ENCODE measurements around the gene ZNF283. TPM values are rescaled to one million over a fixed set of nuclear protein-coding genes. Genes with fewer than 3 reads are reported as not detected.

The ZNF283 gene
- total RNA-seq, 1 donor = 13.4 TPM

DNA sequence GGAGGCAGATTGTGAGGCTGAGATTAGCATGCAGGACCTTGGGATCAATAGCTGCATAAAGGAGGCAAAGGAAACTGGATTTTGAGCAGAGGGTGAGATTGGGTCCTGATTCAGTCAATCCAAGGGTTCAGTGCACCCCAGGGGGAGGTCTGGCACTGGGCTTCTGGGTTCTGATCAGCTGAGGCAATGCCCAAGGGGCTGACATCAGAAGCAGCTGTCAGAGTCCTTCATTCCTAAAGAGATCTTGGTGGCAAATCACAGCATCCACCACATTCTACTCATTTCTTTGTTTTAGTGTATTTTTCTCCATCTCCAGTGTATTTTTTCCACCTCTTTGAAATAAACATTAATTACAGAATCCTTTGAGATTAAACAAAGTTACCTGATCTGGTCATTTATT is 19.5 kb upstream of the ZNF283 start:
- Histone ChIP-seq H3K27me3 (ENCODE audit: insufficient read depth, low read length) (peaks cover 20% of the 10 kb centered on the region), H2AFZ (ENCODE audit: low read length) (no peak overlapping the region), H4K20me1 (ENCODE audit: insufficient read depth, low read length) (no peaks in the 10 kb centered on the region), H3K79me2 (ENCODE audit: insufficient read depth, low read length) (no peaks in the 10 kb centered on the region), H3K36me3 (ENCODE audit: insufficient read depth, low read length) (no peaks in the 10 kb centered on the region), H3K27ac (ENCODE audit: low read depth, low read length) (no peak overlapping the region), H3K4me1 (ENCODE audit: insufficient read depth, low read length) (no peaks in the 10 kb centered on the region), H3K9me3 (ENCODE audit: low read depth, low read length) (no peaks in the 10 kb centered on the region), H3K4me3 (ENCODE audit: insufficient read depth, low read length) (no peak overlapping the region), H3K4me2 (ENCODE audit: insufficient read depth, low read length) (no peak overlapping the region)
- DNase-seq (ENCODE audit: insufficient read length, low spot score, missing footprints) = no peak
- TF ChIP-seq, protein P1, sequence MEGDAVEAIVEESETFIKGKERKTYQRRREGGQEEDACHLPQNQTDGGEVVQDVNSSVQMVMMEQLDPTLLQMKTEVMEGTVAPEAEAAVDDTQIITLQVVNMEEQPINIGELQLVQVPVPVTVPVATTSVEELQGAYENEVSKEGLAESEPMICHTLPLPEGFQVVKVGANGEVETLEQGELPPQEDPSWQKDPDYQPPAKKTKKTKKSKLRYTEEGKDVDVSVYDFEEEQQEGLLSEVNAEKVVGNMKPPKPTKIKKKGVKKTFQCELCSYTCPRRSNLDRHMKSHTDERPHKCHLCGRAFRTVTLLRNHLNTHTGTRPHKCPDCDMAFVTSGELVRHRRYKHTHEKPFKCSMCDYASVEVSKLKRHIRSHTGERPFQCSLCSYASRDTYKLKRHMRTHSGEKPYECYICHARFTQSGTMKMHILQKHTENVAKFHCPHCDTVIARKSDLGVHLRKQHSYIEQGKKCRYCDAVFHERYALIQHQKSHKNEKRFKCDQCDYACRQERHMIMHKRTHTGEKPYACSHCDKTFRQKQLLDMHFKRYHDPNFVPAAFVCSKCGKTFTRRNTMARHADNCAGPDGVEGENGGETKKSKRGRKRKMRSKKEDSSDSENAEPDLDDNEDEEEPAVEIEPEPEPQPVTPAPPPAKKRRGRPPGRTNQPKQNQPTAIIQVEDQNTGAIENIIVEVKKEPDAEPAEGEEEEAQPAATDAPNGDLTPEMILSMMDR (IDR thresholded peaks at IDR 0.05; ENCODE audit: extremely low read depth, low read depth, low read length) = no peak

DNA sequence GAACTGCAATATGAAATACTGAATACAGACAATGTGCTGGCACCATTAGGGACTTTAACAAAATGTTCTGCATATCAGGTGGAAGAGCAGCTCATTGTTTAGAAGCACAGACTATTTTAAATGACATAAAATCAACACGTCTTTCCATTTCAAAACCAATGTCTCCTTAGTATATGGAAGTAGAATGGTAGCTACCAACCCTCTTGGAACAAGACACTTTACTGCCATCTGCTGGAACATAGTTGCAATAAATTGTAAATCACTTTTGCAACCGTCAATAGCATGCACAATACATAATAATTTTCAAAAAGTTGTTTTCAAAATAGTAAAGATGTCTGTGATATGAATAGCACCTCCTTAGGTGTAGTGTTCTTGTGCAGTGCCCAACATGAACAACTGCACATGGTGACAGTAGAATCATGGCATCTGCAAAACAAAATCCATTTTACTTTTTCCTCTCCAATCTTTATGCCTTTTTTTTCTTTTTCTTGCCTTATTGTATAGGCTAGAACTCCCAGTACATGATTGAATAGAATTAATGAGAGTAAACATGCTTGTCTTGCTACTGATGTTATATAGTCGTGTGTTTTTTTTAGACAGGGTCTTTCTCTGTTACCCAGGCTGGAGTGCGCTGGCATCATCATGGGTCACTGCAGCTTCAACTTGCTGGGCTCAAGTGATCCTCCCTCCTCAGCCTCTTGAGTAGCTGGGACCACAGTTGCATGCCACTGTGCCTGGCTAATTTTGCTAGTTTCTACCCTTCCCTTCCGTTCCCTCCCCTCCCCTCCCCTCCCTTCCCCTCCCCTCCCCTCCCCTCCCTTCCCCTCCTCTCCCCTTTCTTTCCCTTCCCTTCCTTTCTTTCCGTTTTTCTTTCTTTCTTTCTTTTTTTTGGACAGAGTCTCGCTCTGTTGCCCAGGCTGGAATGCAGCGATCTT is 17.1 kb upstream of the ZNF283 start:
- H2AFZ ChIP-seq (ENCODE audit: low read length) = no peak overlapping the region
- H3K9me3 ChIP-seq (ENCODE audit: low read depth, low read length) = no peaks in the 10 kb centered on the region
- H3K27me3 ChIP-seq (ENCODE audit: insufficient read depth, low read length) = peaks cover 17% of the 10 kb centered on the region
- H4K20me1 ChIP-seq (ENCODE audit: insufficient read depth, low read length) = no peaks in the 10 kb centered on the region
- H3K79me2 ChIP-seq (ENCODE audit: insufficient read depth, low read length) = no peaks in the 10 kb centered on the region
- no peaks in the 10 kb centered on the region for H3K4me1 ChIP-seq (ENCODE audit: insufficient read depth, low read length)
- no peak overlapping the region for H3K4me2 ChIP-seq (ENCODE audit: insufficient read depth, low read length)
- no peak overlapping the region for H3K4me3 ChIP-seq (ENCODE audit: insufficient read depth, low read length)
- H3K27ac ChIP-seq (ENCODE audit: low read depth, low read length) = no peak overlapping the region
- H3K36me3 ChIP-seq (ENCODE audit: insufficient read depth, low read length) = no peaks in the 10 kb centered on the region
- no peak for DNase-seq (ENCODE audit: insufficient read length, low spot score, missing footprints)
- TF ChIP-seq, protein P1 (IDR thresholded peaks at IDR 0.05; ENCODE audit: extremely low read depth, low read depth, low read length) = peak; percentile 58

DNA sequence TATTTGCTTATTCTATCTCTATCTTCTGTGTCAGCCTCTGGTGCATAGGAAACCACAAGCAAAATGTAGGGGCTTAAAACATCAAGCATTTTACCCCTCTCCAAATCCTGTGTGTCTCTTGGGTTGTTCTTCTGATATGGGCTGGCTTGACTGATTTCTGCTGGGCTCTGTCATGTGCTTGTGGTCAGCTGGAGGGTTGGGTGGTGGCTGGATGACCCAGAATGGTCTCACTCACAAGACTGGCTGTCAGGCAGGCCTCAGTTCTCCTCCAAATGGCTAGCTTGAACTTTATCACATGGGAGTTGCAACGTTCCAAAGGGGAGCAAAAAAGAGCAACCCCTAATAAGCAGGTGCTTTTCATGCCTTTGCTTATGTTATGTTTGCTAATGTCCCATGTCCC is 15.3 kb upstream of the ZNF283 start:
- H2AFZ ChIP-seq (ENCODE audit: low read length) = no peak overlapping the region
- no peak for DNase-seq (ENCODE audit: insufficient read length, low spot score, missing footprints)
- TF ChIP-seq, protein P1 (IDR thresholded peaks at IDR 0.05; ENCODE audit: extremely low read depth, low read depth, low read length) = no peak
- H3K79me2 ChIP-seq (ENCODE audit: insufficient read depth, low read length) = no peaks in the 10 kb centered on the region
- H3K9me3 ChIP-seq (ENCODE audit: low read depth, low read length) = no peaks in the 10 kb centered on the region
- no peak overlapping the region for H3K4me2 ChIP-seq (ENCODE audit: insufficient read depth, low read length)
- H3K36me3 ChIP-seq (ENCODE audit: insufficient read depth, low read length) = no peaks in the 10 kb centered on the region
- H3K27ac ChIP-seq (ENCODE audit: low read depth, low read length) = no peak overlapping the region
- no peak overlapping the region for H3K4me3 ChIP-seq (ENCODE audit: insufficient read depth, low read length)
- H3K27me3 ChIP-seq (ENCODE audit: insufficient read depth, low read length) = peaks cover 8% of the 10 kb centered on the region
- H4K20me1 ChIP-seq (ENCODE audit: insufficient read depth, low read length) = no peaks in the 10 kb centered on the region
- H3K4me1 ChIP-seq (ENCODE audit: insufficient read depth, low read length) = no peaks in the 10 kb centered on the region

DNA sequence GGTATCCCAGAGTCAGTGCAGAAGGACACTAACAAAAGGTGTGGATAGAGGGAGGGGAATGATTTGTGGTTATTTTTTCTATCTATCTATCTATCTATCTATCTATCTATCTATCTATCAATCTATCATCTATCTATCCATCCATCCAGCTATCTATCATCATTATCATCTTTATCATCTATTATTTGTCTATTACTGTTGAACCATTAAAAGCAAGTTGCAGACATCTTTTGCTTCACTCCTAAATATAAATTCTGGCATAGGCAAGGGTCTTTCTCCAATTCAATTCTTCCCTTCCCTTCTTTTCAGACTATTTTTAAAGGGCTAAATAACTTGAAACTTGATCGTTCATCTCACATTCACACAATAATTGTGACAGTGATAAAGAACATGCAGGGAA is 14.9 kb upstream of the ZNF283 start:
- Histone ChIP-seq H4K20me1 (ENCODE audit: insufficient read depth, low read length) (no peaks in the 10 kb centered on the region), H3K4me3 (ENCODE audit: insufficient read depth, low read length) (no peak overlapping the region), H3K9me3 (ENCODE audit: low read depth, low read length) (no peaks in the 10 kb centered on the region), H3K36me3 (ENCODE audit: insufficient read depth, low read length) (no peaks in the 10 kb centered on the region), H3K79me2 (ENCODE audit: insufficient read depth, low read length) (no peaks in the 10 kb centered on the region), H2AFZ (ENCODE audit: low read length) (no peak overlapping the region), H3K27me3 (ENCODE audit: insufficient read depth, low read length) (peaks cover 6% of the 10 kb centered on the region), H3K4me1 (ENCODE audit: insufficient read depth, low read length) (no peaks in the 10 kb centered on the region), H3K27ac (ENCODE audit: low read depth, low read length) (no peak overlapping the region), H3K4me2 (ENCODE audit: insufficient read depth, low read length) (no peak overlapping the region)
- TF ChIP-seq, protein P1 (IDR thresholded peaks at IDR 0.05; ENCODE audit: extremely low read depth, low read depth, low read length) = no peak
- no peak for DNase-seq (ENCODE audit: insufficient read length, low spot score, missing footprints)

Measured in osteoblast (primary cell).